HEK293T (cell line): Measurements from ENCODE around the gene TSPAN2.

Experiments
- CTCF ChIA-PET: fragments of 350-600 bp; formaldehyde crosslinking; extraction: SDS; loops from one replicate; lab custom pipeline; 2021; ENCODE audit warnings: antibody characterized with exemption, inconsistent platforms; lab: Yijun Ruan, JAX
- POLR2A ChIA-PET: fragments of 350-600 bp; formaldehyde crosslinking; extraction: SDS; loops from one replicate; lab custom pipeline; 2020; ENCODE audit warnings: antibody characterized with exemption, inconsistent platforms; lab: Yijun Ruan, JAX
- DNase-seq: peaks from one replicate; pipeline ENCODE4 v3.0.0; 2012; ENCODE audit warnings: mixed read lengths; ENCODE audit errors: extremely low spot score
- ARNT ChIP-seq: fragments of 450-650 bp; IDR thresholded peaks from 2 replicates; pipeline ENCODE4 v1.6.1; 2017; ENCODE audit warnings: mild to moderate bottlenecking
- BHLHE40 ChIP-seq: fragments of 450-650 bp; IDR thresholded peaks from 2 replicates; pipeline ENCODE4 v1.6.1; 2016; ENCODE audit warnings: mild to moderate bottlenecking, moderate library complexity, borderline replicate concordance
- CTBP1 ChIP-seq: fragments of 450-650 bp; IDR thresholded peaks from 2 replicates; pipeline ENCODE4 v1.6.1; 2016; ENCODE audit warnings: borderline replicate concordance
- ELF4 ChIP-seq: fragments of 450-650 bp; IDR thresholded peaks from 2 replicates; pipeline ENCODE4 v1.6.1; 2017; ENCODE audit warnings: antibody characterized with exemption
- FOXA1 ChIP-seq: fragments of 450-650 bp; IDR thresholded peaks from 2 replicates; pipeline ENCODE4 v1.6.1; 2016; ENCODE audit warnings: mild to moderate bottlenecking
- FOXK2 ChIP-seq: fragments of 450-650 bp; IDR thresholded peaks from 2 replicates; pipeline ENCODE4 v1.6.1; 2016; ENCODE audit warnings: mild to moderate bottlenecking
- FOXM1 ChIP-seq: fragments of 450-650 bp; IDR thresholded peaks from 2 replicates; pipeline ENCODE4 v1.6.1; 2017; ENCODE audit warnings: mild to moderate bottlenecking, borderline replicate concordance
- HDGF ChIP-seq: fragments of 450-650 bp; IDR thresholded peaks from 2 replicates; pipeline ENCODE4 v1.6.1; 2017; ENCODE audit warnings: antibody characterized with exemption, borderline replicate concordance
- L3MBTL2 ChIP-seq: fragments of 450-650 bp; conservative IDR thresholded peaks from 2 replicates; pipeline ENCODE4 v1.6.1; 2016; ENCODE audit warnings: mild to moderate bottlenecking
- LEF1 ChIP-seq: fragments of 450-650 bp; IDR thresholded peaks from 2 replicates; pipeline ENCODE4 v1.6.1; 2017; ENCODE audit warnings: mild to moderate bottlenecking, borderline replicate concordance
- NFRKB ChIP-seq: fragments of 450-650 bp; IDR thresholded peaks from 2 replicates; pipeline ENCODE4 v1.6.1; 2016; ENCODE audit warnings: mild to moderate bottlenecking, moderate library complexity
- PKNOX1 ChIP-seq: fragments of 450-650 bp; IDR thresholded peaks from 2 replicates; pipeline ENCODE4 v1.6.1; 2016
- SP1 ChIP-seq: fragments of 450-650 bp; IDR thresholded peaks from 2 replicates; pipeline ENCODE4 v1.6.1; 2017
- SUZ12 ChIP-seq: fragments of 450-650 bp; IDR thresholded peaks from 2 replicates; pipeline ENCODE4 v1.6.1; 2016; ENCODE audit warnings: mild to moderate bottlenecking
- TARDBP ChIP-seq: fragments of 450-650 bp; IDR thresholded peaks from 2 replicates; pipeline ENCODE4 v1.6.1; 2016
- ZNF384 ChIP-seq: fragments of 450-650 bp; IDR thresholded peaks from 2 replicates; pipeline ENCODE4 v1.6.1; 2016

The TSPAN2 gene

DNA sequence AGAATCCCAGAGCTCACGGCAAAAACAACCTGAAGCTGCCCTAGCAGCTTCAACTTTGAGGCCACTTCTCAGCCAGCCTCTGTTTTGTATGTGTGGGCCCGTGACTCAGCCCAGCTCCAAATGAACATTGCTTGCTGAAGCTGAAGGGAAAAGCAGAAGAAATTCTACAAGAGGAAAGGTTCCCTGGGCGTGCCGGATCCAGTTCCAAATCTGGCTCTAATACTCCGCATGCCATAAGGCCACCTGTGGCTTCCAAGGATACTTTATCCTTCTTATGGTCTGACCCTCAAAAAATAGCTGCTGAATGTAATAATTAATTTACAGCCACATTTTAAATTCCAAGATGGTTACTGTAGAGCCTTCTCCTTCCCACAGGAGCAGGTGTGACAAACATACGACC, 24.3 kb downstream of the TSPAN2 start:
- DNase-seq, result no peak
- ChIA-PET POLR2A (interaction anchor here (1.0 kb wide), 1 partner anchor 13 kb away, joined by 3 read pairs; no protein-coding TSS in a partner anchor), CTCF (interaction anchor here (0.6 to 0.7 kb wide), 4 partner anchors 12 to 601 kb away, joined by 3 to 4 read pairs (median 3); no protein-coding TSS in a partner anchor)
- TF ChIP-seq TARDBP, result no peak
- TF ChIP-seq FOXA1, result no peak
- no peak for TF ChIP-seq LEF1
- no peak for TF ChIP-seq HDGF
- no peak for TF ChIP-seq FOXK2
- TF ChIP-seq SUZ12, result no peak
- TF ChIP-seq NFRKB, result no peak
- TF ChIP-seq BHLHE40, result no peak
- TF ChIP-seq ELF4, result no peak
- no peak for TF ChIP-seq CTBP1
- TF ChIP-seq PKNOX1, result no peak
- TF ChIP-seq ARNT, result no peak
- no peak for TF ChIP-seq SP1
- no peak for TF ChIP-seq ZNF384
- TF ChIP-seq L3MBTL2, result no peak
- TF ChIP-seq FOXM1, result no peak

DNA sequence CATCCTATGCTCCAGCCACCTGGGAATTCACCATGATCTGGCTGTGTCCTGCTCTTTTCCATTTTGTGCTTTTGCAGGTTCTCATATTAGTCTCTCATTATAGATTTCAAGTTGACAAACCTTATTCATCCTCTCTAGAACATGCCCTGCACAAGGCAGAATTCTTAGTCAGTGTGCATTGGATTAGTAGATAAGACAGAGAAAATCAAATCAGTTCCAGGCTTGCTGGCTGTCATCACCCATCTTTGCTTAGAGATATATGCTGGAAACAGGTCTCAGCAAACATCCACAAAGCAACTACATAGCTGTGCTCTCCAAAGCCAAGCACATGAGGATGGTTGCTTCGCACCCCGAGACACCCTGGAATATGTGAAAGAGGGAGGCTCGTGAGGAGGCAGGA, 24.8 kb downstream of the TSPAN2 start:
- CTCF ChIA-PET, result interaction anchor here (0.6 to 0.7 kb wide), 3 partner anchors 12 to 600 kb away, joined by 3 to 4 read pairs (median 3); no protein-coding TSS in a partner anchor
- TF ChIP-seq L3MBTL2, result no peak
- POLR2A ChIA-PET, result interaction anchor here (1.0 kb wide), 1 partner anchor 12 kb away, joined by 3 read pairs; no protein-coding TSS in a partner anchor
- no peak for DNase-seq

- no peak for DNase-seq
These were observed 25.9 kb downstream of the TSPAN2 start for GRCh38 chr1:115063228-115063901.

GRCh38 chr1:115062542-115063004, 26.7 kb downstream of the TSPAN2 start:
- DNase-seq, result no peak
- ChIA-PET POLR2A (no interaction called here), CTCF (no interaction called here)
- no peak for TF ChIP-seq PKNOX1
- TF ChIP-seq SUZ12, result no peak
- no peak for TF ChIP-seq LEF1
- no peak for TF ChIP-seq ELF4
- no peak for TF ChIP-seq SP1

More at GRCh38 chr1:115063228-115063901, 25.9 kb downstream of the TSPAN2 start:
- ChIA-PET POLR2A (no interaction called here), CTCF (no interaction called here)
- TF ChIP-seq SUZ12, result no peak
- TF ChIP-seq ARNT, result no peak
- no peak for TF ChIP-seq FOXM1
- no peak for TF ChIP-seq FOXA1
- no peak for TF ChIP-seq BHLHE40
- TF ChIP-seq ELF4, result no peak
- TF ChIP-seq LEF1, result no peak
- no peak for TF ChIP-seq TARDBP
- TF ChIP-seq SP1, result no peak
- TF ChIP-seq NFRKB, result no peak
- TF ChIP-seq HDGF, result no peak
- no peak for TF ChIP-seq ZNF384

GRCh38 chr1:115060501-115060900, 28.8 kb downstream of the TSPAN2 start:
- POLR2A ChIA-PET, result no interaction called here
- DNase-seq, result no peak

DNA sequence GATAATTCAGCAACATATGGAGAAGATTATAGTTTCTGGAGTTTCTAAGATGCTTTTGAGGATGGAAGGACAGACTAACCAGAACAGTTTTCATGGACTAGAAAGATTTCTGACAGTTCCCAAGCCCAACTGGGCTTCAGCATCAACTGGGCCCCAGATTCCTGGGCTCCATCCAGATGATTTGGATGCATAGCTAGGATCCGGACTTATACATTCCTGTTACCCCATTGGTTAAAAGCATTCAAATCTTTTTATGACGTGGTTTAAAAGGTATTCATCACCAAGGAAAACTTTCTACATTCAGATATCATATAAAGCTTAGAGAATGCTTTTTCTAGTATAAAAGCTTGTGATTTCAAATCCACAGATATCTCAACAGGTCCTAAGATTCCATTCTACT, 30.0 kb downstream of the TSPAN2 start:
- DNase-seq, result no peak
- ChIA-PET POLR2A (no interaction called here), CTCF (no interaction called here)
- TF ChIP-seq FOXM1 (no peak), PKNOX1 (no peak), TARDBP (no peak), LEF1 (no peak)

More at GRCh38 chr1:115060501-115060900, 28.8 kb downstream of the TSPAN2 start:
- CTCF ChIA-PET, result no interaction called here
- no peak for TF ChIP-seq ELF4
- no peak for TF ChIP-seq FOXM1
- TF ChIP-seq L3MBTL2, result no peak
- TF ChIP-seq SUZ12, result no peak
- no peak for TF ChIP-seq PKNOX1
- no peak for TF ChIP-seq BHLHE40
- no peak for TF ChIP-seq ARNT
- no peak for TF ChIP-seq NFRKB
- no peak for TF ChIP-seq LEF1
- TF ChIP-seq TARDBP, result no peak
- no peak for TF ChIP-seq ZNF384
- TF ChIP-seq CTBP1, result no peak
- no peak for TF ChIP-seq SP1
